Measurements from ENCODE around the gene AP2B1.

AP2B1 gene

DNA sequence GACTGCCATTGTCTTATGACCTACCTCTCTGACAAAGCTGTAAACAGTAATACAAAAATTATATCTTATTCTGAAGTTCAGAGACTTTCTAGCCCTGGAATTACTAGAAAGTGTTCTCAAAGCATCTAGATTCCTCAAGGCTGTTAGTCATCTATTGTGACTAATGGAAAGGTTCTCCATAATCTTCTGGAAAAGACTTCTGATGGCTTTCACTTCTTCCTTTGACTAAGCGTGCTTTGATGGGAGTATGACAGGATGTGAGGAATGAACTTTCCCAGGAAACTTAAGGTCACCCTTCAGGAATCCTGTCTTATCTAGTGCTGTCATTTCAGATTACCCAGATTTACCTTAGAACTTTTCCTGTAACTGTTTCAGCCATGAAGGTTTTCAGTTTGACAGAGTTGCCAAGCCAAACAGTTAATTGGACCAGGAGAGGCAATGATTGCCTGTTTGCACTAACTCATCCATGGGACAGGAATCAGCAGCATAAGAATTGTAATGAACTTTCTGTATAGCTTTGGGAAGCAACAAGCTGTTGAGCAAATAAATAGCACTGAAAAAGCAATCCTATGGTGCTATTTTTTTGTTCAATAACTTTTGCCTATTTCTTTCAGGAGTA lies 43.5 kb downstream of the AP2B1 start:
- TF ChIP-seq, protein P1, sequence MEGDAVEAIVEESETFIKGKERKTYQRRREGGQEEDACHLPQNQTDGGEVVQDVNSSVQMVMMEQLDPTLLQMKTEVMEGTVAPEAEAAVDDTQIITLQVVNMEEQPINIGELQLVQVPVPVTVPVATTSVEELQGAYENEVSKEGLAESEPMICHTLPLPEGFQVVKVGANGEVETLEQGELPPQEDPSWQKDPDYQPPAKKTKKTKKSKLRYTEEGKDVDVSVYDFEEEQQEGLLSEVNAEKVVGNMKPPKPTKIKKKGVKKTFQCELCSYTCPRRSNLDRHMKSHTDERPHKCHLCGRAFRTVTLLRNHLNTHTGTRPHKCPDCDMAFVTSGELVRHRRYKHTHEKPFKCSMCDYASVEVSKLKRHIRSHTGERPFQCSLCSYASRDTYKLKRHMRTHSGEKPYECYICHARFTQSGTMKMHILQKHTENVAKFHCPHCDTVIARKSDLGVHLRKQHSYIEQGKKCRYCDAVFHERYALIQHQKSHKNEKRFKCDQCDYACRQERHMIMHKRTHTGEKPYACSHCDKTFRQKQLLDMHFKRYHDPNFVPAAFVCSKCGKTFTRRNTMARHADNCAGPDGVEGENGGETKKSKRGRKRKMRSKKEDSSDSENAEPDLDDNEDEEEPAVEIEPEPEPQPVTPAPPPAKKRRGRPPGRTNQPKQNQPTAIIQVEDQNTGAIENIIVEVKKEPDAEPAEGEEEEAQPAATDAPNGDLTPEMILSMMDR (conservative IDR thresholded peaks at IDR 0.05), result no peak
- H3K27ac ChIP-seq, result no peak overlapping the region

DNA sequence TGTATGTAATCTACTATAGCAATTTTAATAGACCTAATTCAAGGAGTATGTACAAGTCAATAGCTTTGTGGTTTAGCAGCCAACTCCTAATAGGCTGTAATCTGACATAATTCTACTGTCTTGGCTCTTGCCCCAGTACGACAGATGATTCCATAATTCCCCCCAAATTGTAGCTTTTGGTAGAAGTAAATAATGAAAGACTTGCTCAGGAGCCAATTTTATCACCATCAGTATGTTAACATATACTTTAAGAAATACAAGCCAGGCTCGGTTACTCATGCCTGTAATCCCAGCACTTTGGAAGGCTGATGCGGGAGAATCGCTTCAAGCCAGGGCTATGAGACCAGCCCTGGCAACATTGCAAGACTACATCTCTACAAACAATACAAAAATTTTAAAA lies 53.9 kb downstream of the AP2B1 start:
- no peak overlapping the region for H3K27ac ChIP-seq

DNA sequence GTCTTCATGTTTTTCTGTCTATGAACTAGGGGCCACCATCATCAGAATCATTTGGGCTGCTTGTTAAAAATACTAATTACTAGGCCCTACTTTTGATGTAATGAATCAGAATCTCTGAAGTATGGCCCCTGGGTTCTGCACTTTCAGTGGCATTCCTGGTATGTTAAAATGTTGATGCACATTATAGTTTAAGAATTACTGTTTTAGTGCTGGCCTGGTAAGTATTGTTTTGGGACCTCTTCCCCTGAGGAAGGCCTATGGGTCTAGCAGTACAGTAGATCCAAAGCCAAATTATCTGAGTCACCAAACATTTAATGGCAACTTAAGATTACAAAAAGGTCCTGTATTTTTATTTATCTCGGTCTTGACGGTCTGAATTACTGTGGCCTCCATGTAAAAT lies 58.8 kb downstream of the AP2B1 start:
- TF ChIP-seq, protein P1 (conservative IDR thresholded peaks at IDR 0.05), result no peak
- H3K27ac ChIP-seq, result no peak overlapping the region

More for the DNA sequence above, 53.9 kb downstream of the AP2B1 start:
- TF ChIP-seq, protein P1 (conservative IDR thresholded peaks at IDR 0.05), result no peak

DNA sequence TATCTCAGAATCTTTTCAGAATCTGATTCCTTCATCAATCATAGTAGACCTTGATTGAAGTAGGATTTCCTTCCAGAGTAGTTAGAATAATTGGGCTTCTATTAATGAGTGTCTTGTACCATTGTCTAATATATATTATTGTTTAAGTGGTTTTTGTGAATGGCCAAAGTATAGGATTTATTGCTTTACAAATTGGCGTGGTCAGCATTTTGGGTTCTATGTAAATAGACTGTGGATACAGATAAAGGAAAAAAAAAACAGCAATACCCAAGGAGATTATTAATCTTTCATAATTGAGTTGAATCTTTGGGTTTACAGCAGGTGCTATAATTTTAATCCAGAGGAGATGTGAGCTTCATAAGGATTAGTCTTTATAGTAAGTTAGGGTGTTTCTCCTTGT lies 64.3 kb downstream of the AP2B1 start:
- TF ChIP-seq, protein P1 (conservative IDR thresholded peaks at IDR 0.05), result no peak
- no peak overlapping the region for H3K27ac ChIP-seq

DNA sequence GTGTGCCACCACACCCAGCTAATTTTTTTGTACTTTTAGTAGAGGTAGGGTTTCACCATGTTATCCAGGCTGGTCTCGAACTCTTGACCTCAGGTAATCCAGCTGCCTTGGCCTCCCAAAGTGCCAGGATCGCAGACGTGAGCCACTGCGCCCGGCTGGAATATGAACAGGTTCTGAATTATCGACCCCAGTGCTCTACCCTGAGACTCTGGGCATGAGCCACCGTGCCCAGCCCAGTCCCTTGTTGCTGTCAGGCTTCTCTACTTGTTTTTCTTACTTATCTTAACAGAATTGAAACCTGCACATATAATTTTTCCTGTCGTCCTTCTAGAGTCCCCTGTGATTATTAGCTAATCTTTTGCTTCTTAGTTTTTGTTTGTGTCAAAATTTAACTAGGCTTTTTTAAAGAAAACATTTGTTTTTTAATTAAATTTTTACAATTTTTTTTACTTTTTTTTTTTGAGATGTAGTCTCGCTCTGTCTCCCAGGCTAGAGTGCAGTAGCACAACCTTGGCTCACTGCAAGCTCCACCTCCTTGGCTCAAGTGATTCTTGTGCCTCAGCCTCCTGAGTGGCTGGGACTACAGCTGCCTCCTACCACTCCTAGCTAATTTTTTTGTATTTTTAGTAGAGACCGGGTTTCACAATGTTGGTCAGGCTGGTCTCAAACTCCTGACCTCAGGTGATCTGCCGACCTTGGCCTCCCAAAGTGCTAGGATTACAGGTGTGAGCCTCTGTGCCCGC lies 66.7 kb downstream of the AP2B1 start:
- no peak overlapping the region for H3K27ac ChIP-seq
- TF ChIP-seq, protein P1 (conservative IDR thresholded peaks at IDR 0.05), result no peak

DNA sequence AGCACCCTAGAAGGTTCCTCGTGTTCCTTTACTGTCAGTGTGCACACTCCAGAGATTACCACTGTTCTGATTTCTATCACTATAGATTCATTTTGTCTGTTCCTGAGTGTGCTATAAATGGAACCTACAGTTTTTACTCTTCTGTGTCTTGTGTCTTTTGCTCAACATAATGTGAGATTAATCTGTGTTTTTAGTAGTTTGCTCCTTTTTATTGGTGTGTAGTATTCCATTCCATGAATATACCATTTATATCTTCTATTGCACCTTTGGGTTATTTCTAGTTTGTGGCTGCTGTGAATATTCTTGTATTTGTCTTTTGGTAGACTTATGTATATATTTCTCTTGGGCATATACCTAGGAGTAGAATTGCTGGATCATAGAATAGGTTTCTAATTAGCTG lies 68.2 kb downstream of the AP2B1 start:
- TF ChIP-seq, protein P1 (conservative IDR thresholded peaks at IDR 0.05), result no peak
- no peak overlapping the region for H3K27ac ChIP-seq

DNA sequence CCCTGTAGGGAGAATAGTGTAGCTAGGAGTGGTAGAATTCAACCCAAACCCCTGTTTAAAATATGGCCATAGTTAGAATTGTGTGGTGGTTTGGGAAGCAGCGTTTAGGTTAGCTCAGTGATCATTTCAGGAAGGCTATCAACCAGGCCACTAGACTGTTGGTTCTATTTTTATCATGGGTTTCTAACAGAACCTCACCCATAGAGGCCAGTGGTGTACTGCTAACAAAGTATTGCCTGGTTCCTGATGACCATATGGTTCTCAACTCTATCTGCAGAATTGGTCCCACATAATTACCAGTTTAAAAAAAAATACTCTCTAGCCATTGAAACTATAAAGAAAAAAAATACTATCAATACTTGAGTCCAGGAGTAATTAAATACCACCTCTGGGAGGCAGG lies 73.8 kb downstream of the AP2B1 start:
- TF ChIP-seq, protein P1 (conservative IDR thresholded peaks at IDR 0.05), result peak; percentile 19; the same call in 1 of the 2 replicates
- no peak overlapping the region for H3K27ac ChIP-seq

All from VCaP (cell line).